PC-9 (cell line): ENCODE results near the gene TCHHL1. TPM values are rescaled to one million over a fixed set of nuclear protein-coding genes. Genes with fewer than 3 reads are reported as not detected.
A peak's percentile ranks its signal among the peaks of the same experiment; 100 is the strongest.

Experiments
- BruUV-seq: library from RNA; stranded (reverse); fragments of 400-500 nt; replicated peaks from 2 replicates; lab custom pipeline; 2021; lab: Mats Ljungman, UMichigan
- CTCF ChIA-PET: fragments of 300-600 bp; sonication (Branson Sonifier 250); formaldehyde crosslinking; loops from one replicate; lab custom pipeline; 2022; ENCODE audit warnings: antibody characterized with exemption; lab: Charles Lee
- POLR2A ChIA-PET: fragments of 300-600 bp; sonication (Branson Sonifier 250); formaldehyde crosslinking; loops from one replicate; lab custom pipeline; 2022; ENCODE audit warnings: antibody characterized with exemption; ENCODE audit not compliant: unreplicated experiment; lab: Charles Lee
- DNase-seq, 2 experiments: peaks; one replicate each; pipeline versions ENCODE4 v3.0.0 to v3.0.0-alpha.2; 2015 to 2022; ENCODE audit warnings: mixed read lengths in 1 of 2
- H2AFZ ChIP-seq: fragments of 200-600 bp; sonication (generic); 2 replicates; pipeline ENCODE4 v1.8.1; 2017; ENCODE audit warnings: antibody characterized with exemption
- H3F3A ChIP-seq: fragments of 200-600 bp; sonication (generic); 2 replicates; pipeline ENCODE4 v1.8.1; 2017; ENCODE audit warnings: antibody characterized with exemption, mild to moderate bottlenecking, low read depth; ENCODE audit not compliant: insufficient read depth
- H3K27ac ChIP-seq: fragments of 200-600 bp; sonication (generic); 2 replicates; pipeline ENCODE4 v1.6.1; 2016; ENCODE audit warnings: mixed run types
- H3K27me3 ChIP-seq: fragments of 200-600 bp; sonication (generic); 2 replicates; pipeline ENCODE4 v1.6.1; 2016; ENCODE audit warnings: low read depth, mixed run types; ENCODE audit not compliant: insufficient read depth
- H3K36me3 ChIP-seq: fragments of 200-600 bp; sonication (generic); 2 replicates; pipeline ENCODE4 v1.6.1; 2016; ENCODE audit warnings: low read depth, mixed run types
- H3K4me1 ChIP-seq: fragments of 200-600 bp; sonication (generic); replicated peaks from 2 replicates; pipeline ENCODE4 v1.6.1; 2016; ENCODE audit warnings: mixed run types; ENCODE audit not compliant: insufficient read depth
- H3K4me2 ChIP-seq: fragments of 200-600 bp; sonication (generic); 2 replicates; pipeline ENCODE4 v1.6.1; 2017; ENCODE audit warnings: mixed run types
- H3K4me3 ChIP-seq: fragments of 200-600 bp; sonication (generic); 2 replicates; pipeline ENCODE4 v1.6.1; 2016; ENCODE audit warnings: mixed run types
- H3K79me2 ChIP-seq: fragments of 200-600 bp; sonication (generic); 2 replicates; pipeline ENCODE4 v1.6.1; 2017; ENCODE audit warnings: low read depth, mixed run types
- H3K9me2 ChIP-seq: fragments of 200-600 bp; sonication (generic); 2 replicates; pipeline ENCODE4 v1.8.1; 2017; ENCODE audit warnings: mild to moderate bottlenecking; ENCODE audit not compliant: insufficient read depth
- H3K9me3 ChIP-seq: fragments of 200-600 bp; sonication (generic); 2 replicates; pipeline ENCODE4 v1.8.1; 2016; ENCODE audit warnings: low read depth; ENCODE audit not compliant: insufficient read depth
- H4K20me1 ChIP-seq: fragments of 200-600 bp; sonication (generic); 2 replicates; pipeline ENCODE4 v1.8.1; 2017; ENCODE audit not compliant: insufficient read depth
- EZH2 ChIP-seq: fragments of 200-600 bp; sonication (generic); IDR thresholded peaks from 2 replicates; pipeline ENCODE4 v1.8.0; 2017; ENCODE audit warnings: antibody characterized with exemption, low read depth
- intact Hi-C: fragments of 100-400 bp; cut with micrococcal nuclease; formaldehyde crosslinking; loops from one replicate; pipeline ENCODE4 v1.10.0; 2022; ENCODE audit not compliant: unreplicated experiment
- total RNA-seq: library from RNA; stranded (reverse); gene quantifications from 2 replicates; pipeline ENCODE4 v1.2.3, GENCODE V29; 2021
- TF ChIP-seq, protein P1 (sequence below): fragments of 200-600 bp; sonication (generic); conservative IDR thresholded peaks from 2 replicates; pipeline ENCODE4 v1.6.1; 2017; ENCODE audit warnings: mixed run types, antibody characterized with exemption, mild to moderate bottlenecking, moderate library complexity

The TCHHL1 gene
- total RNA-seq, 1 experiment from 2014 or later: not detected

DNA sequence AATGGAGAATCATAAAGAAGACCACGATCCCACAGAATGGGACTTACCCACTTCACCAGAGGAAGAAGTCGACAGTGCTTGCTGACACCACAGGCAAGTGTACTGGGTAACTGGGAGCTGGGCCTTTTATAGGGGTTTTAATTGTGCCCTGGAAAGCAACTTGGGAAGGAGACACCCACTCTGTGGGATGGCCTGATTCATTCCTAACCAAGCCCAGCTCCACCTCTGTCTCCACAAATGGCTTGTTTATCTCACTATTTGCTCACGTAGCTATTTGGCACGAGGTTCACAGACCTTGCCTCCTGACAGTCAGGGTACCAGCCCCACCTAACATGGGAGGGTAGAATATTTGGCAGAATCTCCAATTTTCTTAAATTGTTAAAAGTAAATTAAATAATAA is 26.5 kb upstream of the TCHHL1 start, which contains the start of gene TCHH:
TCHH (minus strand) TSS at position 101 of the 400 bp plus-strand sequence. CDS start 1,364 bp downstream, outside the sequence.
- no peak for DNase-seq
- Histone ChIP-seq H3K79me2 (no peaks in the 10 kb centered on the region), H4K20me1 (no peaks in the 10 kb centered on the region), H3K4me1 (peaks cover 5% of the 10 kb centered on the region; the same call in 1 of the 2 replicates), H3K9me3 (no peaks in the 10 kb centered on the region; the same call in 1 of the 2 replicates), H3K4me3 (no peak within 1 kb of the TSS), H2AFZ (no peak within 1 kb of the TSS), H3K4me2 (no peak within 1 kb of the TSS), H3K27ac (no peak within 1 kb of the TSS), H3F3A (peaks cover 12% of the 10 kb centered on the region; the same call in 1 of the 2 replicates), H3K36me3 (no peaks in the 10 kb centered on the region), H3K27me3 (peaks cover 41% of the 10 kb centered on the region), H3K9me2 (0 out of 2 replicates have a peak, but pooled peaks cover 4% of the 10 kb centered on the region)
- ChIA-PET CTCF (no interaction called here), POLR2A (no interaction called here)
- intact Hi-C loops: no loop called here
- TF ChIP-seq EZH2: no peak
- TF ChIP-seq, protein P1, sequence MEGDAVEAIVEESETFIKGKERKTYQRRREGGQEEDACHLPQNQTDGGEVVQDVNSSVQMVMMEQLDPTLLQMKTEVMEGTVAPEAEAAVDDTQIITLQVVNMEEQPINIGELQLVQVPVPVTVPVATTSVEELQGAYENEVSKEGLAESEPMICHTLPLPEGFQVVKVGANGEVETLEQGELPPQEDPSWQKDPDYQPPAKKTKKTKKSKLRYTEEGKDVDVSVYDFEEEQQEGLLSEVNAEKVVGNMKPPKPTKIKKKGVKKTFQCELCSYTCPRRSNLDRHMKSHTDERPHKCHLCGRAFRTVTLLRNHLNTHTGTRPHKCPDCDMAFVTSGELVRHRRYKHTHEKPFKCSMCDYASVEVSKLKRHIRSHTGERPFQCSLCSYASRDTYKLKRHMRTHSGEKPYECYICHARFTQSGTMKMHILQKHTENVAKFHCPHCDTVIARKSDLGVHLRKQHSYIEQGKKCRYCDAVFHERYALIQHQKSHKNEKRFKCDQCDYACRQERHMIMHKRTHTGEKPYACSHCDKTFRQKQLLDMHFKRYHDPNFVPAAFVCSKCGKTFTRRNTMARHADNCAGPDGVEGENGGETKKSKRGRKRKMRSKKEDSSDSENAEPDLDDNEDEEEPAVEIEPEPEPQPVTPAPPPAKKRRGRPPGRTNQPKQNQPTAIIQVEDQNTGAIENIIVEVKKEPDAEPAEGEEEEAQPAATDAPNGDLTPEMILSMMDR: no peak
- BruUV-seq: no TSS peak

GRCh38 chr1:152112885-152113432 is 24.1 kb upstream of the TCHHL1 start:
- peaks cover 55% of the 10 kb centered on the region for H3K27me3 ChIP-seq
- POLR2A ChIA-PET: no interaction called here
- H3K4me3 ChIP-seq: no peak overlapping the region

GRCh38 chr1:152112101-152112884 is 23.4 kb upstream of the TCHHL1 start:
- Histone ChIP-seq H3K27ac (no peak overlapping the region), H3K36me3 (no peaks in the 10 kb centered on the region), H3K9me3 (peaks cover 6% of the 10 kb centered on the region), H3K27me3 (peaks cover 55% of the 10 kb centered on the region), H3K4me3 (peak overlapping the region; percentile 79; the same call in 1 of the 2 replicates), H3F3A (peaks cover 15% of the 10 kb centered on the region; the same call in 1 of the 2 replicates), H3K4me1 (peaks cover 15% of the 10 kb centered on the region; the same call in 1 of the 2 replicates), H3K4me2 (peak overlapping the region; percentile 100), H2AFZ (no peak overlapping the region), H4K20me1 (no peaks in the 10 kb centered on the region), H3K79me2 (no peaks in the 10 kb centered on the region), H3K9me2 (0 out of 2 replicates have a peak, but pooled peaks cover 2% of the 10 kb centered on the region)
- TF ChIP-seq, protein P1: no peak
- TF ChIP-seq EZH2: no peak
- no peak for DNase-seq
- BruUV-seq: no TSS peak
- CTCF ChIA-PET: no interaction called here
- intact Hi-C loops: no loop called here
- POLR2A ChIA-PET: interaction anchor here (0.6 kb wide), 2 partner anchors 268 to 572 kb away, joined by 3 to 4 read pairs; no protein-coding TSS in a partner anchor

More at GRCh38 chr1:152112885-152113432, 24.1 kb upstream of the TCHHL1 start:
- DNase-seq: no peak
- intact Hi-C loops: no loop called here
- Histone ChIP-seq H3K27ac (no peak overlapping the region), H4K20me1 (no peaks in the 10 kb centered on the region), H3K79me2 (no peaks in the 10 kb centered on the region), H2AFZ (no peak overlapping the region), H3K36me3 (no peaks in the 10 kb centered on the region), H3K4me1 (peaks cover 15% of the 10 kb centered on the region; the same call in 1 of the 2 replicates), H3K4me2 (no peak overlapping the region), H3F3A (peaks cover 15% of the 10 kb centered on the region; the same call in 1 of the 2 replicates), H3K9me3 (peaks cover 5% of the 10 kb centered on the region), H3K9me2 (0 out of 2 replicates have a peak, but pooled peaks cover 4% of the 10 kb centered on the region)
- CTCF ChIA-PET: no interaction called here
- no TSS peak for BruUV-seq
- TF ChIP-seq EZH2: no peak
- TF ChIP-seq, protein P1: no peak
